NCI-H2107 (cell line): ENCODE measurements around the gene FXYD5.

Source experiments
- DNase-seq: peaks from one replicate; lab custom pipeline; 2025; lab: John Stamatoyannopoulos, UW

FXYD5 gene

GRCh38 chr19:35156673-35157014, 2.1 kb downstream of the FXYD5 start:
- no peak for DNase-seq

DNA sequence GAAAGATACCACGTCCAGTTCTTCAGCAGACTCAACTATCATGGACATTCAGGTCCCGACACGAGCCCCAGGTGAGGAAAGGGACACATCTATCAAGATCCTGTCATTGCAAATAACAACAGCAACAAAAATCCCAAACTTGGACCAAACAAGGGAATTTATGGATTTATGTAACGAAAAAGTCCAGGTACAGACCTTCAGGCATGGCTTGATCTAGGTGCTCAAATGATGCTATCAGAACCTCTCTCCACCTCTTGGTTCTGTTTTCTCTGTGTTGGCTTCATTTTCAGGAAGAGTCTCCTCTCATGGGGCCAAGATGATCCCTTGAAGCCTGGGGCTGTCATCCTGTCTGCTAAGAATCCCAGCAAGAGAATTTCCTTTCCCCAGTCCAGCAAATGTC, 2.9 kb downstream of the FXYD5 start:
- no peak for DNase-seq

DNA sequence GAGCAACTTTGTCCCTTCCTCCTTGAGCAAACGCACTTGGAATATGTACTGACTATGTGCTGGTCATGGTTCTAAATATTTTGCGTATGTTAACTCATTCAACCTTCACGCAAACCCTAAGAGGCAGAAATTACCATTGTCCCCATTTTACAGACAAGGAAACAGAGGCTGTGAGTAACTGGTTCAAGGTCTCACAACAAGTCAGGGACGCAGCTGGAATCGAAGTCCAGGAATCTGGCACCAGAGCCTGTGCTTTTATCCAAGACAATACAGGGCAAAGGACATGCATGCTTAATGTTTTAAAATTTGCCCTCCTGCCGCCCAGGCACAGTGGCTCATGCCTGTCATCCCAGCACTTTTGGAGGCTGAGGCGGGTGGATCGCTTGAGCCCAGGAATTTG, 5.1 kb downstream of the FXYD5 start:
- no peak for DNase-seq

DNA sequence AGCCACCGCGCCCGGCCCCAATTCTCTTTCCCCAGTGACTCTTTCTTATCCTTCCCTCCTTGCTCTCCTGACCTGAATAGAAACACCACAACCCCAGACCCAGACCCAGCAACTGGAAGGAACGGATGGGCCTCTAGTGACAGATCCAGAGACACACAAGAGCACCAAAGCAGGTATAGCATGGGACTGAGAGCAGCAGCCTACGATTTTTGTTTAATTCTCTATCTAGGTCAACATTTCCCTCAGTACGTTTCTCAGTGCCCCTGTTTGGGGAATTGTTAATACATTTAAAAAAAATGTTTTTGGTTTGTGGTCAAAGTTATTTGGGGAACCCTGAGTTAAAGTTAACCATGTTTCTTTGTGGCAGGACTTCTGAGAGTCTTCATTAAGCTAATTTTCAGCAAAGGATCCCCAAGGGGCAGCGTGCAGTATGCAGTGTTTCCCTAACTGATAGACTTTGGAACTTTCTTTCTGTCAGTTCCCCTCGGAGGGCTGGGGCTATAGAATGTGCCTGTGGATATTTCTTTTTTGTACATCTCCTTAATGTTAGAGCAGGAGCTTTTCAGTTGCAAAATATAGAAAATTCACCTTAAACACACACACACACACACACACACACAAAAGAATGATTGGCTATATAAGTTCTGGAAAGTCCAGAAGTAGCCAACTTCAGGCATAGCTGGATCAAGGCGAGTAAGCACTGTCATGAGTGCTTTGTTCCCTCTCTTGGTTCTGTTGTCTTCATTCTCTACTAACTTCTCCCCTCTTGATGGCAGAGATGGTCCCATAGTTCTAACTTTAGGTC, 6.3 kb downstream of the FXYD5 start:
- no peak for DNase-seq

DNA sequence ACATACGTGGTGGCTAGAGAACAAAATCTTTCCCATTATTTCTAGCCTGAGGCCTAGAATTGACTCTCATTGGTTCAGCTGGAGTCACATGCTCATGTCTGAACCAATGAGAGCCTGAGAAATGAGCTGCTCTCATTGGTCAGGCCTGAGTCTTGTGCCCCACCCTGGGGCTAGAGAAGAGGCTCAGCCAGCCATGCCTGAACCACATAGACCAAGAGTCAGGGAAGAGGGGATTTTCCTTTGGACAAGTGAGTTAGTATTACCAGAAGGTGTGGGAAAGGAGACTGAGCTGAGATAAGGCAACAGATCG, 6.9 kb downstream of the FXYD5 start:
- DNase-seq, result no peak

DNA sequence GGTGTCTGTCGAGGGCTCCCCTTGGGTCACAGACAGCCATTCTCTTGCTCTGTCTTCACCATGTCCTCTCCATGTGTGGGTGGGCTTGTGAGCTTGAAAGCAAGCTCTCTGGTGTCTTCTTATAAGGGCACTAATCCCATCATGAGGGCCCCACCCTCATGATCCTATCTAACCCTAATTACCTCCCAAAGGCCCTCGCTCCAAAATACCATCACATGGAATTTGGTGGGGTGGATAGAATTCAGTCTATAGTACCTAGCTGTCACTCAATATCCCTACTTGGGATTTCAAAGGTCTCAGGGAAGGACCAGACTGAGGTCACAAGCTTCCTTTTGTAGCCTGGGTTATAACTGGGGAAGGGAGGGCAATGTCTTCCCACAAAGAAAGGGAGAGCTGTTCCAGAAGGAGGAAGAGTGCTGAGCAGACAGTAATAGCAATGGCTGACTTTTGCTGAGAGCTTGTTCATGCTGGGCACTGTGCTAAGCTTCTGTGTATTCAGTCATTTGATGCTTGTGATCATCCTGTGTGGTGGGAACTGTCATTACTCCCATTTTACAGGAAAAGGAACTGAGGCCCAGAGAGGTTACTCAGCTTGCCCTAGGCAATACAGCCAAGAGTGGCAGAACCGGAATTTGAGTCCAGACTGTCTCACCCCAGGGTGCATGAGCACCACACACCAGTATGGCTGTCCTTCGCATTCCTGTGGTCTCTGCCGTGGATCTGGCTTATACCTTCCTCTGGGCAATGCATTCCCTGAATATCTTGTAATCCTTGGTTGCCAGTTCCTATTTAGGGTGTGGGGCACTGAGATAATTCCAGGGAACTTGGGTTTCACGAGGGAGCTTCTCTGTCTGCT, 8.2 kb downstream of the FXYD5 start:
- no peak for DNase-seq

- no peak for DNase-seq
These were observed 9.9 kb downstream of the FXYD5 start for GRCh38 chr19:35164418-35164817.

- no peak for DNase-seq
These were observed 10.9 kb downstream of the FXYD5 start for GRCh38 chr19:35165200-35166058.

- no peak for DNase-seq
These were observed 11.8 kb downstream of the FXYD5 start for GRCh38 chr19:35166100-35167063.

- DNase-seq, result no peak
These were observed 12.9 kb downstream of the FXYD5 start for GRCh38 chr19:35167251-35168119.

- no peak for DNase-seq
These were observed 13.7 kb downstream of the FXYD5 start for GRCh38 chr19:35168196-35168595.

GRCh38 chr19:35169221-35169995, 14.9 kb downstream of the FXYD5 start:
- no peak for DNase-seq

DNA sequence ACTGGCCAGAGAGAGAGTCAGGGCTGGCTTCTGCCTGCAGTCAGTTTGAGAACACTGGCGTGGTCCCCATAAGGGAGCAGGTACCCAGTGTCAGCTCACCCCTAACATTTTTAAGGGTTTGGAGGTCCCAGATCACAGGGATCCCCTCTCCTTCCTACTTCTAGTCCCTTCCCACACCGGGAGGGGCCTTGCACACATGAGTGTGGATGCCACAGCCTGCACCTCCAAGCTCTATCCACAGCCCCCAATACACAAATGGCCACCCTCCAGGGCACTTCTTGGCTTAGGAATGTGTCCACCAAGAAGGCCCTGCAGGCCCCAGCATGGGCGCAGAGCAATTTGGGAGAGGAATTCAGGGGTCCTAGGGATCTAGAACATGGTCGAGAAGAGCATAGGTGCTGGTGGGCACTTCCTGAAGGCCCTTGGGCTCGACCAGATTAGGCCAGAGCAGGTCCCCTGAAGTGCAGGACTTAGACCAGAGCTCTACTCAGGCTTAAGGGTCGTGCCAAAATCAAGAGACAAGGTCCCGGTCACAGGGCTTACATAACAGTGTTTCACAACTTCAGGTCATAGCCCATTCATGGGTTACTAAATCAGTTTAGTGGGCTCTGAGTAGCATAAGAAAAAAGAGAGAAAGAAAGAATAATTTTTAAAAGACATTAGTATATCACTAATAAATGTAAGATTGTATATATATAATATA, 16.0 kb downstream of the FXYD5 start:
- no peak for DNase-seq

- no peak for DNase-seq
These were observed 17.2 kb downstream of the FXYD5 start for GRCh38 chr19:35171730-35172129.

GRCh38 chr19:35174226-35174625, 19.7 kb downstream of the FXYD5 start:
- DNase-seq, result no peak

DNA sequence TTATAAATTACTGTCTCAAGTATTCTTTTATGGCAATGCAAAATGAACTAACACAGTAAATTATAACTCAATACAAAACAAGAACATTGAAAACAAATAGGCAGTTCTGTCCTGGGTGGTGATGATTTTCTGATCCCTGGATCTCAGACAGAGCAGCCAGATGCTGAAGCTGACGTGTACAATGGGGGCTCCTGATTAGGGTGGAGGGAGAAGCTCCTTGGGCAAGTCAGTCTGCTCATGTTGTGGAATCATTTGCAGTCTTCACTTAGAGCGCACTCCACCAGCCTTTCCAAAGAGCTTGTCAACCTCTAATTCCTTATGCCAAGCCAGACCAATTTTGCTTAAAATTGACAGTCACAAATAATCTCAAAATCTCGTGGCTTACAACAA, 21.6 kb downstream of the FXYD5 start:
- DNase-seq, result no peak

DNA sequence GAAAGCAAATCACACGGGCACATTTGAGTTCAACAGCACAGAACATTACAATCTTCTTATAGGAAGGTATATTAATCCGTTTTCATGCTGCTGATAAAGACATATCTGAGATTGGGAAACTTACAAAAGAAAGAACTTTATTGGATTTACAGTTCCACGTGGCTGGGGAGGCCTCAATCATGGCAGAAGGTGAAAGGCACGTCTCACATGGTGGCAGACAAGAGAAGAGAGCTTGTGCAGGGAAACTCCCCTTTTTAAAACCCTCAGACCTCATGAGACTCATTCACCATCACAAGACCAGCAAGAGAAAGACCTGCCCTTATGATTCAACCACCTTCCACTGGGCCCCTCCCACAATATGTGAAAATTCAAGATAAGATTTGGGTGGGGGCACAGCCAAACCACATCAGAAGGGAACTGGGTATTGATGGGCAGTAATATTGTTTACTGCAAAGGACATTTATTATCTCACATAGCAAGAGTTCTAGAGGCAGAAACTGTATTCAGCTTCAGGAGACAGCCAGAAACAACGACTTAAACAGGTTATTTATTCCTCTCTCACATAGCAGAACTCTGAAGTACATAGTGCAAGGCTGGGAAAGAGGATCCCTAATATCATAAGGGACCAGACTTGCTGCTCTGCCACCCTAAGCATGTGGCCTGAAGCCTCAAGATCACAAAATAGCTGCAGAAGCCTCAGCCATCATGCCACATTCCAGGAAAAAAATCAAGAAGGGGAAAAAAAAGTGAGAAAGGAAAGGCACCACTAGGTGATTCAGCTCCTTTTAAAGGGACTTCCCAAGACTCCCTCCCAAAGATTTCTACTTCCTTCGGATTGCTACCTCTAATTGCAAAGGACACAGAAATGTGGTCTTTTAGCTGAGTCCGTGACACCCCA, 23.1 kb downstream of the FXYD5 start:
- DNase-seq, result no peak

- no peak for DNase-seq
These were observed 24.2 kb downstream of the FXYD5 start for GRCh38 chr19:35178701-35179100.
